Activated T-helper 1 cell treated with Interleukin-2 at 50 U/mL for 16 hours (primary cell): ENCODE measurements around the gene CPA4.

Source experiments
- DNase-seq: peaks from one replicate; pipeline ENCODE4 v3.0.0-alpha.2; 2020; ENCODE audit warnings: low read depth

CPA4 gene

DNA sequence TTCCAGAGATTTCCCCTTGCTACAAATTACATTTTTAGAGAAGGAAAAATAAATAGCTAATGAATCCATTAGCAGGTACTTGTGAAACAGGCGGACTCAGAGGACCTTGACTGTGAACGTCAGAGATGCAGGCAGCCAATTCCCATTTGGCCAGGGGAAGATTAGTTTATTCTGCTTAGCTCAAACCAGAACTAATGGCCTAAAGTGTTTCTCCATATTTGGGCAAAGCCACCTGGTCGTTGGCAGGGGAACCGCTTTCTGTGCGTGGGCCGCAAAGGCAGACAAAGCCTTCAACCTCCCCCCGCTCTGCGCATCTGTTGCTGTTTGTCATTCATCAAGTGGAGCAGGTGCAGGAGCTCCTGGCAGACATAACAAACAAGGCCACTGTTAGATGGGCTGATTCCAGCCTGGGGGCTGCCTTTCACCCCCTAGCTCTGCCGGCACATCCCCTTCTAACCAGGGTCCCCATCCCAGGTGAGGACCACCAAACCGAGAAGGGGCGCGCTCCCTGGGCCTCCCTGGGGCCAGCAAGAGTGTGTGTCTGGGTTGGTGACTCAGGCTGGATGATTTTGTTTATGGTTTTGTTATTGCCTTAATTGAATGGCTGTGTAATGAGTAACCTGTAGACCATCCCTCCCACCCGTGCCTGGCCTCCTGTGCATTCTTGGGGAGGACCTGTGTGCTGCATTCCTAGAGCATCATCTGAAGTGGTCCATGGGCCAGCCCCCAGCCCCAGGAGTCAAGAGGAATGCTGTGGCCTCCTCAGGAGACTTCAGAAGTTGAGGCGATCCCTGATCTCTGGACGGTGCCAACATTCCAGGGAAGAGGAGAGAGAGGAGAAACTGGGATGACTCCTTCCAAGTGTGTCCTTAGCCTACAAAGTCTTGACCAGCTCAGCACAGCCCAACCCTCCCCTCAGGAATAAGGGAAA lies 72.8 kb downstream of the CPA4 start:
- no peak for DNase-seq

DNA sequence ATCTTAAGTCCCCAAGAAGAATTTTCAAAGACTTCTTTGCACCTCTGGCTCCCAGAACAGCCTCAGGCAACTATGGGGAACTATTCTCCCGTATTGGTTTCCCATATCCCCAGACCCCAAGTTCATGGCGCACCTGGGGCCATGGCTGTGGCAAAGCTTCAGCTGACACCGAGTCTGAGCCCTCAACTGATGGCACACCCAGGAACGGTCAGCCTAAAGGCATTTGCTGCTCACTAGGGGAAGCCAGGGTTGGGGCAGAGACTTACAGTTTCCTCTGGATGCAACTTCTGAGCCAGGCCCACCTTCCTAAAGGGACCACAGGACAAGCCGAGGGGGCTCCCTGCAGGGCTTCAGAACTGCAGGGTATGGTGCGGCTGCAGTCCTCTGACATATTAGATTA lies 73.6 kb downstream of the CPA4 start:
- no peak for DNase-seq

- DNase-seq = no peak
Observed at GRCh38 chr7:130367088-130367755, 74.3 kb downstream of the CPA4 start.

DNA sequence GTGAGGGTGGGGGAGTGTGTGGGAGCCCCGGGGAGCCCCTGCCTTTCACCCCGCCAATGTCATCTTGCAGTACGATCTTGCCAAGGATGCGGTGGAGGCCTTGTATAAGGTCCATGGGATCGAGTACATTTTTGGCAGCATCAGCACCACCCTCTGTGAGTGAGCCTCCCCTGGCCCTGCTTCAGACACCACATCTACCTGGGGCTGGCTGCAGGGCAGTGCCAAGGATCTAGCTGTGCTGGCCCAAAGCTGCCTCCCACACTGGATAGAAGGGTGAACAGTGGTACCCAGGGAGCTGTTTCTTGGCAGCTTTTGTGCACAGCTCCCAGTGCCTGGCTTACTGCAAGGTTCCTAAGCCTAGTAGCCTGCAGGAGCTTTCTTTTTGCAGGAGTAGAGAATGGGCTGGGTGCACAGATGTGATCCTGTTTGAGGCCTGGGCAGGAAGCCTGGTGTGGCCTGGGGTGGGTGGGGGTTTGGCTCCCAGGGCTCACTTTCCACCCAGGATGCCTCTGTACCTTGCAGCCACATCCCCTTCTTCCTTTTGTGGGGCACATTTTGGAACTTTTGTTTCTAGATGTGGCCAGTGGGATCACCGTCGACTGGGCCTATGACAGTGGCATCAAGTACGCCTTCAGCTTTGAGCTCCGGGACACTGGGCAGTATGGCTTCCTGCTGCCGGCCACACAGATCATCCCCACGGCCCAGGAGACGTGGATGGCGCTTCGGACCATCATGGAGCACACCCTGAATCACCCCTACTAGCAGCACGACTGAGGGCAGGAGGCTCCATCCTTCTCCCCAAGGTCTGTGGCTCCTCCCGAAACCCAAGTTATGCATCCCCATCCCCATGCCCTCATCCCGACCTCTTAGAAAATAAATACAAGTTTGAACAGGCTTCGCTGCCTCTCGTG lies 75.1 kb downstream of the CPA4 start:
- no peak for DNase-seq

GRCh38 chr7:130369110-130369711 lies 76.2 kb downstream of the CPA4 start:
- DNase-seq = no peak

DNA sequence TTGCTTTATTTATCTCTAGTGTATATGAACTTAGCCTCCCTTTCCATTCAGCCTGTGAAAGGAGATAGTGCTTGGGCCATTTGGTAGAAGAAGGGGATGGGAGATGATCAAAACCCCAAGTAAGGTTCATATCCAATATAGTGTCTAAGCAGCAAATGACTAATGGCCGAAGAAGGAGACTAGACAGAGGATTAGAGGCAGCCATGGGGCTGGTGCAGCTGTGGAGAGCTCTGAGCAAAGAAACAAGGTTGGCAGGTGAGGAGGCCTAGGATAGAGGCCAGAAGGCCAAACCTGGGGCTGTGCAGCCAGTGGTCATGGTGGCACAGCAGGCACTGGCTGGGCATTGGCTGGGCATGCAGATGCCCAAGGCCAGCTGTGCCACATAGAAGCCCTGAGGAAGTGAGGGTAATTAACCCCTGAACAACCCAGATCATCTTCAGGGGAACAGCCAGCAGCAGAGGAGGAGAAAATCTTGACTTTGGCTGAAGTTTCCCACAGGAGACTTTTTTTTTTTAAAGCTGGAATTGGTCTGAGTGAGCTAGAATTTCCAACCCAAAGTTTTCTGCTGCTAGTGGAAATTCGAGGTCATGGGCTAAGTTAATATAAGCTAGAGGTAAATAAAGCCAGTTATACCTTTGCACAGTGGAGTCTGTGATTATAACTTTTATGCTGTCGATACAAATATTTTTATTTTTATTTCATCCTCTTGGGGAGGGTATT lies 77.0 kb downstream of the CPA4 start:
- no peak for DNase-seq

DNA sequence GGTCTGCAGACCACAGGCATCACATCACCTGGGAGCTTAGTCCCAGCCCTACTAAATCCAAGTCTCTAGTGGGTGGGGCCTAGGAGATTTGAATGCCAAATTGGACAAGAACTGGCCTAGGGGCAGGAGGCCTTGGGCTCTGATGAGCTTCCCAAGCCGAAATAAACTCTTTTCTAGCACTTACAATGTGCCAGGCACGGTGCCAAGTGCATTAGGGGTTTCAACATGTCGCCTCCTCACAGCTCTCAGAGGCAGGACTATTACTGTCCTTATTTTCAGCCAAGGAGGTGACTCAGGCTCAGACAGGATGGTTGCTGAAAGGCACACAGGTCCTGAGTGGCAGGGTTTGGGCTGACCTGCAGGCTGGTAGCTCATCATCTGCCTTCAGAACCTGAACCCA lies 78.1 kb downstream of the CPA4 start:
- DNase-seq = no peak

DNA sequence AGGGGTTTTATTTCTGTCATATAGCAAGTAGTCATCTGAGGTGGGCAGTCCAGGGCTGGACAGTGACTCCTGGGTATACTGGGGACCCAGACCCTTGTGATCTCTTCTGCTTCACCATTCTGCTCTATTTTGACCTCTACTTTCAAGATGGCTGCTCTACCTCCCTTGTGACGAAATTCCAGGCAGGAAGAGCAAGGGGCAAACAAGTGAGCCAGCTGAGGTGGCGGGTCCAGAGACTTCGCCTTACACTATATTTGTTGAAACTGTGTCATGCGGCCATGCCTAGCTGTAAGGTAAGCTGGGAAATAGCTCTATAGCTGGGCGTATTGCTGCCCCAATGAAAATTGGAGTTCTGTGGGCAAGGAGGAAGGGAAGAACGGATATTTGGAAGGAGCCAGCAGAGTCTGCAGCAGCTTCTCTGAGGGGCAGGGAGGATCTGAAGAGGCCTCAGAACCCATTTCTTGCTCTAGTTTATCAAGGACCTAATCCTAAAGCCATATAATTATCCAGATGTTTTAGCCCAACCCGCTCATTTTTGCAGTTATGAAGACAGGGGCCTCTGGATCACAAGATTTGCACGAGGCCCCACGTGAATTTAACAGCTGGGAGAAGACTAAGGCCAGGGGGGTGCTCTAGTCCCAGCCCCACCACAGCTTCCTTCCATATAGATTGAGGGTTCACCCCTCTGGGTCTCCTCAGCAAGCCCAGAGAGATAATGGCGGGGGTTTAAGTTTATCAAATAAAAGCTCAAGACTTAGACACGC lies 79.6 kb downstream of the CPA4 start:
- DNase-seq = no peak
